ENCODE data around the gene ACSF3.

ACSF3 gene

GRCh38 chr16:89108416-89108815 lies 14.8 kb downstream of the ACSF3 start:
- no peak for FAIRE-seq
- no peak for DNase-seq (ENCODE audit: low spot score)

DNA sequence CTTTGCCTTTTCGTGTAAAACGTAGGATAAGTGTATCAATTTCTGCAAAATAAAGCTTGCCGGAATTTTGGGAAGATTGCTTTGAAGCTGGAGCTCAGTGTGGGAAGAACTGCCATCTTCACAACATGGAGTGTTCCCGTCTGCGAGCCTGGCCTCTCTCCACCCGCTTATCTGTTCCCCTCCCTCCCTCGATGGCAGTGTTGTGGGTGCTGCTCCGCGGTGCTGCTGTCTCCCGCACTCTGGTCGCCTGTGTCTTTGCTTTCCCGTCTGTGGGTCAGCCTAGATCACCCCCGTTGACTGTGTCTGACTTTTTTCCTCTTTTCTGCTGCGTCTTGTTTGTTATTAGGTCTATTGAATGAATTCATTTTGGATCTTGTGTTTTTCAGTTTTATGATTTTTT lies 17.0 kb downstream of the ACSF3 start:
- FAIRE-seq (no peak), DNase-seq (ENCODE audit: low spot score) (no peak)

DNA sequence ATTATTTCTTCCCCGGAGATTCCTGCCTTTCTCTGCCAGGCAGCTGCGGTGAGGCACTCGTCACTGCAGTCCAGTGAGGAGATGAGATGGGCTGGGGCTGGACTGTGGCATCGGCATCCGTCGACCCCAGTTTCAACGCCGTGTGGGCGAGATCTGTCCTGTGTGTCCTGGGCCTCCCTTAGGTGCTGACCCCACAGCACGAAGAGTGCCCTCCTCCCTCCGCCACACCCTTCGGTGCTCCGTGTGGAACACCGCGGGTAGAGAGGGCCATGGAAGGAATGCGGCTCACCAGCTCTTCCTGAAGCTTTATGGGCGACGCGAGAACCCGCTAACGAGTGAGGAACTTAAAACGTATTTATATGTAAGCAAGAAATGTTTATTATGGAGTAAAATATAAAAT lies 17.6 kb downstream of the ACSF3 start:
- DNase-seq (ENCODE audit: low spot score) (no peak), FAIRE-seq (no peak)

DNA sequence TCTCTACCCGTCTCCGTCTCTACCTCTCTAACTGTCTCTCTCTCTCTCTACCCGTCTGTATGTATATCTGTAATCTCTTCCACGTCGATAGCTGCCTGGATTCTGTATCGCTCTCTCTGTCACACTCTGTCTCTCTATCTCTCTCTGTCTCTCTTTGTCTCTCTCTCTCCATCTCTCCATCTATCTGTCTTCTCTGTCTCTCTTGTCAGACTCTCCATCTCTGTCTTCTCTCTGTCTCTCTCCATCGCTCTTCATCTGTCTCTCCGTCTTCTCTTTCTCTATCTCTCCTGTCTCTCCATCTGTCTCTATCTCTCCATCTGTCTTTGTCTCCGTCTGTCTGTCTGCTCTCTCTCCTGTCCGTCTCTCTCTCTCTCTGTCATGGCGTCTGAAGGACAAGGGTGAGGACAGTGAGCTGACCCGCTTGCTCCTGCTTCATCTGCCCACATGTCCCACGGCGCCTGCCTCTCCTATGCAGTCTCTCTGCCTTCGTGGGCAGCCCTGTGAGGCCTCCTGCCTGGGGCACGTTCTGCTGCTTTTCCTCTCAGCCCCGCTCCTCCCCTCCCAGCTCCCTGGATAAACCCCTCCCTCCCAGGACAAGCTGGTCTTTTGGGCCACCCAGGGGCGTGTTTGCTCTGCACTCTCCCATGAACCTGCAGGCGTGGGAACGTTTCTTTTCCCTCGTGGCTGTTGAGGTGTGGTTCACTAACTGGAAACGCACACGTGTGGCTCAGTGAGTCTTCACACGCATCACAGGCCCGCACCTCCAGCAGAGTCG lies 18.9 kb downstream of the ACSF3 start:
- FAIRE-seq, result no peak

DNA sequence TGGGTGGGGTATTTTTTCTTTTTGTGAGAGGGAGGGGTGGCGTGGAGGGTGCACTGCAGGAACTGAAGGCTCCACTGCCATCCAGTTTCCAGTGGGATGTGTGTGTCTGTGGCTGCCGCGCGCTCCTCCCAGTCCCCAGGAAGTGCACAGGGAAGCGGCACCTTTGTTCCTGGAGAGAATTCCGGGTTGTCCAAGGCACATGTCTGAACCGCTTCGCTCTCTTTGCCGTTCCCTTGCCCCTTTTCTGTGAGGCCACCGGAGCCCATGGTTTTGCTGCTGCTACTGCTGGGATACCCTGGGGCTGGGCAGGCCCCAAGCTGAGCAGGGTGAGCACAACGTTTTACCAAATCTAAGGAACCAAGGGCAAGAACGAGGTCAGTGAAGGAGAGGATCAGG lies 19.5 kb downstream of the ACSF3 start:
- FAIRE-seq, result no peak

More for the DNA sequence above, 18.9 kb downstream of the ACSF3 start:
- DNase-seq (ENCODE audit: low spot score), result no peak

GRCh38 chr16:89113661-89114060 lies 20.0 kb downstream of the ACSF3 start:
- DNase-seq (ENCODE audit: low spot score) (no peak), FAIRE-seq (no peak)

More for the DNA sequence above, 19.5 kb downstream of the ACSF3 start:
- no peak for DNase-seq (ENCODE audit: low spot score)

- FAIRE-seq, result peak; percentile 85
- peak; percentile 88 for DNase-seq (ENCODE audit: low spot score)
These were observed 20.7 kb downstream of the ACSF3 start for GRCh38 chr16:89114159-89114981.

- DNase-seq (ENCODE audit: low spot score) (peak; percentile 79), FAIRE-seq (peak; percentile 81)
These were observed 21.7 kb downstream of the ACSF3 start for GRCh38 chr16:89115216-89115861.

DNA sequence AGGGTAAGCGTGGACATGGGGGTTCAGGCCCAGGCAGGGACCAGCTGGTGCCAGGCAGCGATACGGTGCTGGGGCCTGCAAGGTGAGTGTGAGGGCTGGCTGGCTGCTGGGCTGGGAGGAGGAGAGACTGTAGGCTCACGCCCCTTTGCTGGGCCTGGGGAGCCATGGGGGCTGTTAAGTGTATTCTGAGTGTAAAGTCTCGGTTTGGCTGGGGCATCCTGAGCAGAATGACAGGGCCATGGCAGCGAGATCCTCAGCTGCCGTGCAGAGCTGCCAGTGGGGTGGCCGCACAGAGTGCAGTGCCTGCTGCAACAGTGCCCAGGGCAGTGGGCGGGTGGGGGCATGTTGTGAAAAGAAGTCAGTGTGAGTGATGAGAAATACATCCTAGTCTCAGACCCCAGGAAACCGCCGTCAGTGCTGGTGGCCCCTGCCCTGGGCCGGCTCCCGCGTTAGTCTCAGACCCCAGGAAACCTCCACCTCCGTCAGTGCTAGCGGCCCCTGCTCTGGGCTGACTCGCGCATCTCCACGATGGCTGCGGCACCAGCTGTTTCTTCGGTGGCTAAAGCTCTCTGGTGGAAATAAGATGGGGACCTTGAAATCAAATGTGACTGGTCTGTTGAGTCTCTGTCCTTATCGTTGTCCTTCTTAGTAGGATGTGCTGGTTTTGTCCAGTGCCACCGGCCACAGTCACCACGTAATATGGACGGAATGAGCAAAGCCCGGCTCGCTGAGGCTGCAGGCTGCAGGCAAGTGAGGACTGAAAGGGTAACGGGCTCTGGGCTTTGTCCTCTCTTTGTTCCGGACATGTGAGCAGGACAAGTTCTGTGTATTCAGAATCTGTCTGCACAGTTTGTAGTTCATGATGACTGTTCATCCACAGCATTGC lies 22.9 kb downstream of the ACSF3 start:
- FAIRE-seq, result no peak

GRCh38 chr16:89117227-89117974 lies 23.7 kb downstream of the ACSF3 start:
- DNase-seq (ENCODE audit: low spot score), result no peak
- no peak for FAIRE-seq

More for the DNA sequence above, 22.9 kb downstream of the ACSF3 start:
- no peak for DNase-seq (ENCODE audit: low spot score)

DNA sequence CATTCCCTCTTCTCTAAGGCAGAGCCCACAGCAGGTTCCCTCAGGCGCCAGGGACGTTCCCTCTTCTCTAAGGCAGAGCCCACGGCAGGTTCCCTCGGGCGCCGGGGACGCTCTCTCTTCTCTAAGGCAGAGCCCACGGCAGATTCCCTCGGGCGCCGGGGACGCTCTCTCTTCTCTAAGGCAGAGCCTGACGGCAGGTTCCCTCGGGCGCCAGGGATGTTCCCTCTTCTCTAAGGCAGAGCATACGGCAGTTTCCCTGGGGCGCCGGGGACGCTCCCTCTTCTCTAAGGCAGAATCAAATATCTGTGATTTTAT lies 24.3 kb downstream of the ACSF3 start:
- no peak for DNase-seq (ENCODE audit: low spot score)
- FAIRE-seq, result no peak

DNA sequence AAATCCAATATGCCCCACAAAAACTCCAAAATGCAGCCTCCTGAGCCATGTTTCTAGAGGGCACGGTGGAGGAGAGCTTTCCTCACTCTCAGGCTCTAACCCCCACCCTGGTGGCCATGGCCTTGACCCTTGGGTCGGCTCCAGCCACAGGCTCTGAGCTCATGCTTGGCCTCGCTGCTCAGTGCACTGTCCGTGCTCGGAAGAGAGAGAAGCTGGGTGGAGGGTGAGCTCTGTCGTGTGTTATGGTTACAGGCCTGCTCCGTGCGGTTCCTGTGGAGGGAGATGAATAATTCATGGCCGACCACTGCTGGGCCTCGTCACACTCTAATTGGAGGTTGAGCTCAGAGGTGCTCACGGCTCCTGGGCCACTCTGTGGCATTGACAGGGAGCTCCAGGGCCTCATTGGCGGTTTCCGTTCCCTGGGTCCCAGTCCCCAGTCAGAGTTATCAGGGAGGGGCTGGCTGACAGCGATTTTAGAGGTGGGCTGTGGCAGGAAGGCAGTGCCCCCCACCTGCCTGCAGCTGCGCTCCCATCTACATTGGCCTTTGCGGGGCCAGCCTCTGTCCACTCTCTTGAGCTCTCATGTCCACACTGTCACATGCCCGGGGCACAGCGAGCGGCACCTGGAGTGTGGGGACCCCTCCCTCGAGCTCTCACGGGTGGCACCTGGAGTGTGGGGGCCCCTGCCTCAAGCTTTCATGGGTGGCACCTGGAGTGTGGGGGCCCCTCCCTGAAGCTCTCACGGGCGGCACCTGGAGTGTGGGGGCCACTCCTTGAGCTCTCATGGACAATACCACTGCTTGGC lies 24.9 kb downstream of the ACSF3 start:
- no peak for FAIRE-seq
- DNase-seq (ENCODE audit: low spot score), result no peak

- FAIRE-seq (no peak), DNase-seq (ENCODE audit: low spot score) (no peak)
These were observed 25.5 kb downstream of the ACSF3 start for GRCh38 chr16:89119166-89119621.

DNA sequence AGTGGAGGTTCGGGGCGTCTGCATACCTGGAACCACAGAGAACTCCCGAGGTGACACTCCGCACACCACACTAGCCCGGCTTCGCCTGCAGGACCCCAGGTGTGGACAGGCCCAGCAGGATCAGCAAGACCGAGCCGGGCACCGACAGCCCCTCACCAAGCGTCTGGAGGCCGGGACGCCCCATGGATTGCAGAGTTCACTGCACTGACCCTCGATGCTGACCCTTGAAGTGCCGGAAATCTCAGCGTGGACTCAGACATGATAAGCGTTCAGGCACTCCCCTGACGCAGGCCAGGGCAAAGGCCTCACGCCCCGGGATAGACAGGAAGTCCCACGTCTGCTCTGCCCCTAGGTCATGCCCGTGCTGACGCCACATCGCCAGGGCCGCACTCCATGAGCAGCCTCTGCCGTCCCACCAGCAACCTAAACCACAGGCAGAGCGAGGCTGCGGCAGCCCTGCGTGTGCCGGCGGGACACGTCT lies 26.0 kb downstream of the ACSF3 start:
- DNase-seq (ENCODE audit: low spot score), result no peak
- no peak for FAIRE-seq

DNA sequence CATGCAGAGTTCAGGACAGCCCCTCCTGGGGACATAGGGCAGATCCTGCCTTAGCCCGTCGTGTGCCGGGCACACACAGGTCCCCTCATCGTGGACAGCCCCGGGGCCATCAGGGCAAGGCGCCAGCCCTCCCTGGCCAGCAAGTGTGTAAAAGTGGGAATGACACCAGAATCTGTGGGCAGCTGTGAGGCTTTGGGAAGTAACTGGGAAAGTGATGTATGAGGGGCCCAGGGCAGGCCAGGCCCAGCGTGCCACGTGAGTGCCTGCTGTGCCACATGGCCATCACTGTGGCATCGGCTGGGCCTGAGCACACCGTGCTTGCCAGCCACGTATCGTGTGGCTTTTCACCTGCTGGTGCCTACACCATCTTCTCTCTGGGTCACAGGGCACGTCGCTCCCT lies 26.6 kb downstream of the ACSF3 start:
- DNase-seq (ENCODE audit: low spot score) (no peak), FAIRE-seq (no peak)

- FAIRE-seq (no peak), DNase-seq (ENCODE audit: low spot score) (no peak)
These were observed 27.3 kb downstream of the ACSF3 start for GRCh38 chr16:89120921-89121351.

DNA sequence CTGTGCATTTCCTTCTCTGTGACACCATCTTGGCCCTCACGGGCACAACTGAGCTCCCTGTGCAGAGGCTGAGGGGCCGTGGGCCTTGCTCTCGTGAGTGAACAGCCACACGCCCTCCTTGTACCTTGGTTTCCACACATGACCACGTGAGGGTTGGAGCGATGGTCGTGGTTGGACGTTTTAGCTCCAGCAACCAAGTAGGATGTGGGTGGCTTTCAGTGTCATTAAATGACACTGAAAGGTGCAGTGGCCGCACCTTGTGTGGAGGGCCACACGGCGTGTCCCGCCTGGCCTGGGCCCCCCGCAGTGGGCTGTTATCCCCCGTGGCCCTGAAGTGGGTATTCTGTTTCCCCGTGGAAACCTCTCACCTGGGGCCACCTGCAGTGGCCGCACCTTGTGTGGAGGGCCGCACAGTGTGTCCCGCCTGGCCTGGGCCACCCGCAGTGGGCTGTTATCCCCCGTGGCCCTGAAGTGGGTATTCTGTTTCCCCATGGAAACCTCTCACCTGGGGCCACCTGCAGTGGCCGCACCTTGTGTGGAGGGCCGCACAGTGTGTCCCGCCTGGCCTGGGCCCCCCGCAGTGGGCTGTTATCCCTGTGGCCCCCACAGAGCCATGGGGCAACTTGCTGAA lies 28.2 kb downstream of the ACSF3 start:
- DNase-seq (ENCODE audit: low spot score), result no peak
- FAIRE-seq, result no peak

DNA sequence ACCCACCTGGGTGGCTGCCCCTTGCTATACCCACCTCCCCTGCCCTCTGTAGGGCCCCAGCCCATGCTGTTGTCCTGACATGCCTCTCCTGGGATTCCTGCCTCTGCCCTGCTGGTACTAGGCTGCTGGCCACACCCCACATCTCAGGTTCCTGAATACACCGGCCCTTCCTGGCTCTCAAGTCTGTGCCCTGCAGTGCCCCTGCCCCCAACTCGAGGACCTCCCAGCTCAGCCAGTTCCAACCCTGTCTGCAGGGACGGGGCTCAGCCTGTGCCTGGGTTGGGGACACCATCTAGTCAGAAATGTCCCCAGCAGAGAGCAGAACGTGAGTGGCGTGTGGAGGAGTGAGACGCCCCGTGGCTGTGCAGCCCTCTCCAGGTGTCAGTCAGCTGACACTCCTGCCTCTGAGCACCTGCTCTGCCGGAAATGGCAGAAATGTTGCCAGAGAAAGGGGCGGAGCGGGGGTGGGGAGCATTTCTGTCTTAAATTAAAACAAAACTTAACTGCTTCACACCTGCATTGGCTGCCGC lies 28.7 kb downstream of the ACSF3 start:
- DNase-seq (ENCODE audit: low spot score) (no peak), FAIRE-seq (no peak)
